AG09319 (cell line): Measurements from ENCODE around the gene DDI2.

Source experiments
- DNase-seq: peaks from one replicate; pipeline ENCODE4 v3.0.0-alpha.2; 2010; ENCODE audit warnings: low read depth; ENCODE audit errors: extremely low read depth
- CTCF ChIP-seq: IDR thresholded peaks from 2 replicates; pipeline ENCODE4 v1.5.1; 2011; ENCODE audit warnings: low read depth, mild to moderate bottlenecking, inconsistent platforms, low read length, moderate library complexity

The DDI2 gene

GRCh38 chr1:15718199-15718601, 100.9 kb downstream of the DDI2 start:
- no peak for DNase-seq
- no peak for TF ChIP-seq CTCF
